Nephron (organoid): ENCODE results near the gene RSBN1L.
A peak's percentile ranks its signal among the peaks of the same experiment; 100 is the strongest.

ENCODE experiments used
- H3K27ac Mint-ChIP-seq, 3 experiments: 2 replicates each; pipeline ENCODE4 v1.8.0; 2020; ENCODE audit warnings: mixed read lengths in 3 of 3, mild to moderate bottlenecking in 2 of 3, moderate library complexity in 1 of 3
- H3K27me3 Mint-ChIP-seq: 2 replicates; pipeline ENCODE4 v1.8.0; 2021; ENCODE audit warnings: low read depth, mild to moderate bottlenecking, moderate library complexity, mixed read lengths
- H3K36me3 Mint-ChIP-seq: 2 replicates; pipeline ENCODE4 v1.8.0; 2020; ENCODE audit warnings: low read depth, mixed read lengths
- H3K4me1 Mint-ChIP-seq: 2 replicates; pipeline ENCODE4 v1.8.0; 2020; ENCODE audit warnings: mixed read lengths
- H3K4me3 Mint-ChIP-seq, 3 experiments: 2 replicates each; pipeline ENCODE4 v1.8.0; 2020; ENCODE audit warnings: mild to moderate bottlenecking in 3 of 3, mixed read lengths in 3 of 3, moderate library complexity in 2 of 3
- H3K9me3 Mint-ChIP-seq: 2 replicates; pipeline ENCODE4 v1.8.0; 2020; ENCODE audit warnings: mixed read lengths
- TF ChIP-seq, protein P1 (sequence below), 3 experiments: fragments of 200-600 bp; sonication (generic); IDR thresholded peaks; one replicate each; pipeline ENCODE4 v1.5.0; 2021; ENCODE audit warnings: antibody characterized with exemption in 3 of 3; ENCODE audit not compliant: unreplicated experiment in 3 of 3

Gene RSBN1L

DNA sequence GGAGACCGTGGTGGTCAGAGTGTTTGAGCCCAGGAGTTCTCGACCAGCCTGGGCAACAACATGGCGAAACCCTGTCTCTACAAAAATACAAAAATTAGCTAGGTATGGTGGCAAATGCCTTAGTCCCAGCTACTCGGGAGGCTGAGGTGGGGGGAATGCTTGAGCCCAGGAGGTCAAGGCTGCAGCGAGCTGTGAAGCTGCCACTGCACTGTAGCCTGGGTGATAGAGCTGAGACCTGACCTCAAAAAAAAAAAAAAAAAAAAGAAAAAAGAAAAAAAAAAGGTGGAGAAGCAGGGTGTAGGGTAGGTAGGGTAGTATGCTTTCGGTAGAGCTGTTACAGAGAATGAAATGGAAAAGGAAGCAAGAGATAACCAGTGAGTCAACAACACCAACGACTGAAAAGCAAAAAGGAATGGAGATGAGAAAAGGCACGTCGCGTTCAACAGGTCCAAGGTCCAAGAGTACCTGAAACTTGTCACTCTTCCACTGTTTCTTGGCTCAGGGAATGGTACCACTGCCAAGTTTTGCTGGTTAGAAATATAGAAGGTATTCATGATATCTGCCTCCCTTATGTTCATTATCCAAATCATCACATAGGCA lies 4.3 kb upstream of the RSBN1L start:
- Mint-ChIP-seq H3K27ac (no peak overlapping the region), H3K36me3 (peaks cover 32% of the 10 kb centered on the region), H3K4me1 (peaks cover 33% of the 10 kb centered on the region), H3K27me3 (no peaks in the 10 kb centered on the region), H3K4me3 (peak overlapping the region in 2 of 3 experiments; percentile 20 to 70), H3K9me3 (no peaks in the 10 kb centered on the region)
- TF ChIP-seq, protein P1, sequence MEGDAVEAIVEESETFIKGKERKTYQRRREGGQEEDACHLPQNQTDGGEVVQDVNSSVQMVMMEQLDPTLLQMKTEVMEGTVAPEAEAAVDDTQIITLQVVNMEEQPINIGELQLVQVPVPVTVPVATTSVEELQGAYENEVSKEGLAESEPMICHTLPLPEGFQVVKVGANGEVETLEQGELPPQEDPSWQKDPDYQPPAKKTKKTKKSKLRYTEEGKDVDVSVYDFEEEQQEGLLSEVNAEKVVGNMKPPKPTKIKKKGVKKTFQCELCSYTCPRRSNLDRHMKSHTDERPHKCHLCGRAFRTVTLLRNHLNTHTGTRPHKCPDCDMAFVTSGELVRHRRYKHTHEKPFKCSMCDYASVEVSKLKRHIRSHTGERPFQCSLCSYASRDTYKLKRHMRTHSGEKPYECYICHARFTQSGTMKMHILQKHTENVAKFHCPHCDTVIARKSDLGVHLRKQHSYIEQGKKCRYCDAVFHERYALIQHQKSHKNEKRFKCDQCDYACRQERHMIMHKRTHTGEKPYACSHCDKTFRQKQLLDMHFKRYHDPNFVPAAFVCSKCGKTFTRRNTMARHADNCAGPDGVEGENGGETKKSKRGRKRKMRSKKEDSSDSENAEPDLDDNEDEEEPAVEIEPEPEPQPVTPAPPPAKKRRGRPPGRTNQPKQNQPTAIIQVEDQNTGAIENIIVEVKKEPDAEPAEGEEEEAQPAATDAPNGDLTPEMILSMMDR (IDR thresholded peaks at IDR 0.05; ENCODE audit: unreplicated experiment in 3 of 3): no peak

DNA sequence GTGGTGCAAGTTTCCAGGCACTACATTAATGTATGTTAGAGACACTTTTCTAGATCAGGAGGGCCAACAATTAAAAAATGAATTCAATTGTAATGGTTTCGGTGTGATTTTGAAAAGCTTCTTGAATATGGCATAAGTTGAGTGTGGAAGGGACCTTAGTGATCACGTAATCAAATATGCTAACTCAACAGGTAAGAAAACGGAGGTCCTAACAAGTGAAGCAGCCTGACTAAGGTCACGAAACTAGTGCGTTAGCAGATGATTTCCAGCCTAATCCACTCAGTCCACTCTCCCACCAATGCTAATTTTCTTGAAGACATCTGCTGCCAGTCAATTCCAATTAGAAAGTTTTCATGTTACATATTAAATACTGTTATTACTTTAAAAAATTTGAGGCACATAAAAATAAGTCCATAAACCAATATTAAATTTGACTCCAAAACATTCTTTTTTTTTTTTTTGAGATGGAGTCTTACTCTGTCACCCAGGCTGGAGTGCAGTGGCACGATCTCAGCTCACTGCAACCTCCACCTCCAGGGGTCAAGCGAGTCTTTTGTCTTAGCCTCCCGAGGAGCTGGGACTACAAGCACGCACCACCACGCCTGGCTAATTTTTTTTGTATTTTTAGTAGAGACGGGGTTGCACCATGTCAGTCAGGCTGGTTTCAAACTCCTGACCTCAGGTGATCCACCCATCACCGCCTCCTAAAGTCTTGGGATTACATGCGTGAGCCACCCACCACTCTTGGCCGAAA lies 2.3 kb upstream of the RSBN1L start:
- H3K9me3 Mint-ChIP-seq: no peaks in the 10 kb centered on the region
- TF ChIP-seq, protein P1 (IDR thresholded peaks at IDR 0.05; ENCODE audit: unreplicated experiment in 3 of 3): no peak
- H3K36me3 Mint-ChIP-seq: peaks cover 20% of the 10 kb centered on the region
- H3K27me3 Mint-ChIP-seq: no peaks in the 10 kb centered on the region
- peak overlapping the region; percentile 34 to 60 (median 42) for H3K27ac Mint-ChIP-seq
- H3K4me3 Mint-ChIP-seq: peak overlapping the region; percentile 68 to 84 (median 73)
- H3K4me1 Mint-ChIP-seq: peaks cover 43% of the 10 kb centered on the region

DNA sequence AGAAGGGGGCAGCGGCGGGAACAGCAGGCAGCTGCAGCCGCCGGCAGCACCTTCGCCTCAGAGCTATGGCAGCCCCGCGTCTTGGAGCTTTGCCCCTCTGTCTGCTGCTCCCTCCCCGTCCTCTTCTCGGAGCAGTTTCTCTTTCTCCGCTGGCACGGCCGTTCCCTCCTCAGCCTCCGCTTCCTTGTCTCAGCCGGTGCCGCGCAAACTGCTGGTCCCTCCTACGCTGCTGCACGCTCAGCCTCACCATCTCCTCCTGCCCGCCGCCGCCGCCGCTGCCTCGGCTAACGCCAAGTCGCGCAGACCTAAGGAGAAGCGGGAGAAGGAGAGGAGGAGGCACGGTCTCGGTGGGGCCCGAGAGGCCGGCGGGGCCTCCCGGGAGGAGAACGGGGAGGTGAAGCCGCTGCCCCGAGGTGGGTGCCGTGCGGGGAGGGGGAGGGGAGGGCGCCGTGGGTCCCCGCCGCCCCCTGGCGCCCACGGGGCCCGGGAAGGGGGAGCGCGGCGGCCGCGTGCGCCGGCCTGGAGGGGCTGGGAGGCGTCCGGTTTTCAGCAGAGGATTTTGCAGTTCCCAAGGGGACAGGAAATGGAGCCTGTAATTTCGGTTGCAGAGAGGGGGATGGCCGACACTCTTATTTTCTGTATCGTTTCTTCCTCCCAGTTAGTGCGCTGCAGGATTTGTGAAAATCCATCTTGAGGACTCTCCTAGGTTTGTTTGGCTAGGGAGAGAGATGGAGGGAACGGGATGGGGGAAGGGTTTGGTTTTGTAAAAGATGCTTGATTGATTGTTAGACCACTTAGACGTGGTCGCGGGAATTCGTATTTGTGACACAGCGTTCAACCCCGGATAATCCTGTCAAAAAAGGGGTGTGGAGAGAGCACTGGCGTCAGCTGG lies 630 bp downstream of the RSBN1L start:
- Mint-ChIP-seq H3K27me3 (no peaks in the 10 kb centered on the region), H3K4me1 (peaks cover 57% of the 10 kb centered on the region), H3K27ac (peak overlapping the region; percentile 98 to 99 (median 99)), H3K36me3 (peaks cover 21% of the 10 kb centered on the region), H3K9me3 (no peaks in the 10 kb centered on the region), H3K4me3 (peak overlapping the region; percentile 100)
- TF ChIP-seq, protein P1 (IDR thresholded peaks at IDR 0.05; ENCODE audit: unreplicated experiment in 3 of 3): no peak

DNA sequence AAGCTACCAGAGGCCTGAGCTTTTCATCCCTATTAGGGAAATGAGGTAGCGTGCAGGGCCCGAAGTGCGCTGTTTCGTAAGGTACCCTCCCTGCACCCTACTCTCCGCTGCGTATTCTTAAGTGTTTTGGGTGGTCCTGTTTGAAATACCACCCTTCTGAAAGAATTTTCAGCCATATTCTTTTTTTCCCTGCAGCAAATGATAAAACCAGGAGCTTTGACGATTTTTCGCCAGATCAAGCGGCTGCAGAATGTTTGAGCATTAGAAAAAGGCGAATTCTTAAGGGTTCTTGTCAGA lies 1.2 kb downstream of the RSBN1L start:
- no peaks in the 10 kb centered on the region for H3K27me3 Mint-ChIP-seq
- TF ChIP-seq, protein P1 (IDR thresholded peaks at IDR 0.05; ENCODE audit: unreplicated experiment in 3 of 3): no peak
- peaks cover 21% of the 10 kb centered on the region for H3K36me3 Mint-ChIP-seq
- peak overlapping the region; percentile 98 to 99 (median 99) for H3K27ac Mint-ChIP-seq
- H3K9me3 Mint-ChIP-seq: no peaks in the 10 kb centered on the region
- peaks cover 58% of the 10 kb centered on the region for H3K4me1 Mint-ChIP-seq
- H3K4me3 Mint-ChIP-seq: peak overlapping the region; percentile 100

DNA sequence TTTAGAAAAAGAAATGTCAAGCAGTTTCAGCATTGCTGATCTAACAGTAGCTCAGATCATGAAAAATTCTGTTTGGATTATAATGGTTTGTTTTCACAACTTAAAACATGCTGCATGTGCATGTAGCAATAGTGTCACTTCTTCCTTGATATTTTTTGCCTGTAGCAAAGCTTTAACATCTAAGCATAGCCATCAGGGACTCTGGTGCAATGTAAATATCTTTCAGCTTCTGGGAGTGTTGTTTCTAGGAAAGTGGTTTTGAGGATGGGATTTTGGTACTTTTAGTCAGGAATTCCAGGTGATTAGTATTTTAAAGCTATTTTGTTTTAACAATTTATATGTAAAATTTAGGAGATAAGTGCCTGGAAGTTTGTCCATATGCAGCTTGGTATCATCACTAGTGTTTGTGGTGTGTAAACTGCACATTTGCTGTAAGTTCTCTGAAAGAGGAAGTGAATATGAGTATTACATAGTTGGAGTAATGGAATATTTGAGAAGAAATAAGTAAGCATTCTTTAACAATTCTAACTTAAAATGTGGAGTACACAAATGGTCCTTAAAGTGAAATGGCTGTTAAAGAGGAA lies 1.9 kb downstream of the RSBN1L start:
- TF ChIP-seq, protein P1 (IDR thresholded peaks at IDR 0.05; ENCODE audit: unreplicated experiment in 3 of 3): no peak
- no peaks in the 10 kb centered on the region for H3K9me3 Mint-ChIP-seq
- peak overlapping the region; percentile 98 to 99 (median 99) for H3K27ac Mint-ChIP-seq
- peak overlapping the region; percentile 100 for H3K4me3 Mint-ChIP-seq
- peaks cover 61% of the 10 kb centered on the region for H3K4me1 Mint-ChIP-seq
- H3K36me3 Mint-ChIP-seq: peaks cover 25% of the 10 kb centered on the region
- H3K27me3 Mint-ChIP-seq: no peaks in the 10 kb centered on the region
